GM06990 (cell line): Measurements from ENCODE around the gene RIN3.

Experiments used
- DNase-seq: peaks from one replicate; pipeline ENCODE4 v3.0.0-alpha.2; 2011; ENCODE audit not compliant: insufficient read length; ENCODE audit errors: extremely low read depth
- H3K27me3 ChIP-seq: replicated peaks from 2 replicates; pipeline ENCODE4 v1.6.0; 2011; ENCODE audit warnings: low read length; ENCODE audit not compliant: control insufficient read depth, insufficient read depth
- H3K36me3 ChIP-seq: 2 replicates; pipeline ENCODE4 v1.5.1; 2011; ENCODE audit warnings: low read length; ENCODE audit not compliant: control insufficient read depth, insufficient read depth
- H3K4me3 ChIP-seq: replicated peaks from 2 replicates; pipeline ENCODE4 v1.5.1; 2011; ENCODE audit warnings: low read depth, mild to moderate bottlenecking, control low read depth, low read length
- TF ChIP-seq, protein P1 (sequence below): IDR thresholded peaks from 2 replicates; pipeline ENCODE4 v1.5.1; 2011; ENCODE audit warnings: low read length, control low read depth, mild to moderate bottlenecking, inconsistent platforms; ENCODE audit not compliant: insufficient read depth, poor library complexity, severe bottlenecking

RIN3 gene

DNA sequence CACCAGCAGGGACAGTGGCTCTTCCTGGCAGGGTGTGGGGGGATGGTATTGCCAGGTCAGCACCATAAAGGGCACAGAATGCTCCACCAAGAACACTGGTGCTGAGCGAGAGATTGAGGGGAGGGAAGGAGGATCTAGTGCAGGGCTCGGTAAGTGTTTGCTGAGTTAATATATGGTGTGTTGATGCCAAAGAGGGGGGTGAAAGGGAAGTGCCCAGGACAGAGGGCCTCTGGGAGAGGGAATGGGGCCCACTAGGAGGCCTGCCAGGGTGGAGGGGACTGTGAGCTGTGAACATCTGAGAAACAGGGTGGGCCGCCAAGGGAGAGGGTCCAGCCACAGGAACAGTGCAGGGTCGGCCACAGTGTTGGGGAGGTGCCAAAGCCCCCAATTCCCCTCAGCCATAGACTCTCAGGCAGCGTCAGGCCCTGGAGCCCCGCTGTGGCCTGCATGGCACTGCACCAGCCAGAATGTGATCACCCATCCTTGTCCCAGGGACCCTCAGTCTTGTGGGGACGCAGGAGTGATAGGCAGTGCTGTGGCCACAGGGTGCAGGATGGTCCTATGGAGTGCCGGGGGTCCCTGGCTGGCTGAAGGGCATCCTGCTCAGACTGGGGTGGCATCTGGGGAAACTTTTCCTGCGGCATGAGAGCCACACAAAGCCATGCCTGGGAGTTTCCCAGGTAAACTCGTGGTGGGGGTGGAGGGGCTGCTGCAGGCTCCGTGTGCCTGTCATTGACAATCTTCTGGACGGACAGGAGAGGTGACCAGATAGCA lies 11.9 kb downstream of the RIN3 start:
- Histone ChIP-seq H3K36me3 (no peaks in the 10 kb centered on the region), H3K4me3 (no peak overlapping the region), H3K27me3 (no peaks in the 10 kb centered on the region)
- TF ChIP-seq, protein P1, sequence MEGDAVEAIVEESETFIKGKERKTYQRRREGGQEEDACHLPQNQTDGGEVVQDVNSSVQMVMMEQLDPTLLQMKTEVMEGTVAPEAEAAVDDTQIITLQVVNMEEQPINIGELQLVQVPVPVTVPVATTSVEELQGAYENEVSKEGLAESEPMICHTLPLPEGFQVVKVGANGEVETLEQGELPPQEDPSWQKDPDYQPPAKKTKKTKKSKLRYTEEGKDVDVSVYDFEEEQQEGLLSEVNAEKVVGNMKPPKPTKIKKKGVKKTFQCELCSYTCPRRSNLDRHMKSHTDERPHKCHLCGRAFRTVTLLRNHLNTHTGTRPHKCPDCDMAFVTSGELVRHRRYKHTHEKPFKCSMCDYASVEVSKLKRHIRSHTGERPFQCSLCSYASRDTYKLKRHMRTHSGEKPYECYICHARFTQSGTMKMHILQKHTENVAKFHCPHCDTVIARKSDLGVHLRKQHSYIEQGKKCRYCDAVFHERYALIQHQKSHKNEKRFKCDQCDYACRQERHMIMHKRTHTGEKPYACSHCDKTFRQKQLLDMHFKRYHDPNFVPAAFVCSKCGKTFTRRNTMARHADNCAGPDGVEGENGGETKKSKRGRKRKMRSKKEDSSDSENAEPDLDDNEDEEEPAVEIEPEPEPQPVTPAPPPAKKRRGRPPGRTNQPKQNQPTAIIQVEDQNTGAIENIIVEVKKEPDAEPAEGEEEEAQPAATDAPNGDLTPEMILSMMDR, result no peak
- DNase-seq, result no peak

DNA sequence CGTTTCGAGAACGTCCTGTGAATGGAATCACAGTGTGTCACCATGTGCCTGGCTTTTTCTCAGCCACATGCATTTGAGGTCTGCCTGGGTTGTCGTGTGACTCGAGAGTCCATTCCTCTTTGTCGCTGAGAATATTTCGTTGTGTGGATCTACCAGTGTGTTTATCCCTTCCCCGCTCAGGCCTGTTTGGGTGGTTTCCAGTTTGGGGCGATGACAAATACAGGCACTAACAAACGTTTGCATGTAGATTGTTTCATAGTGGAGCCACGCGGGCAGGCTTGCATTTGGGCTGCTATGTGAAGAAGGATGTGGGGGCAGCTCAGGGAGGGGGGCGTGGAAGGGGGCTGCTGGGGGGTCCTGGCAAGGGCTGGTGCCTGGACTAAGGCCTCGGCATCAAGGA lies 14.1 kb downstream of the RIN3 start:
- TF ChIP-seq, protein P1, result no peak
- no peaks in the 10 kb centered on the region for H3K27me3 ChIP-seq
- no peak overlapping the region for H3K4me3 ChIP-seq
- DNase-seq, result no peak
- H3K36me3 ChIP-seq, result no peaks in the 10 kb centered on the region

DNA sequence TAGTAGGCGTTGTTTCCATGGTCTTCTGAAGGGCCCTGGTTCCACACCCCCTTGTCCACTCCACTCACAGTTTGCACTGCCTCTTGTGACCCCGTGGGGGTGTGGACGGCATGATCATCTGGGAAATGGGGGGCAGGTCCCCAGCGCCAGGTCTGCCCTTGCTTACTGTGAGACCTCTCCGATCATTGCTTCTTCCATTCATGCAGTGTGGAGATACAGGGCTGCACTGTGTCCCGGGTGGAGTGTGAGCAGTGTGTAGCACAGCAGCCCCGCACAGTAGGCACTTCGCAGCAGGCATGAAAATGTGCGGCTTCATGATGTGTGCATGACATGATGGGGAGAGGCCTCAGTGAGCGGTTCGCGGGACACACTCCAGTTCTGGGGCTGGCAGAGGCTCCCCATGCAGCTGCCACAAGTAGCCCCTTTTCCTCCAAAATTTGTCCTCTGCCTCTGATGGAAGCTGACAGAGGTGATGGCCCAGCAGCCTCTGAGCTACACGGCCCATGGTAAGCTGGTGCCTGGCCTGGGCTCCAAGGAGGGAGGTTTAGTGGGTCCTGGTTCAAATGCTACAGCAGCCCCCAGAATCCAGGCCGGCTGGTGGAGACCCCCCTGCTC lies 15.0 kb downstream of the RIN3 start:
- no peak for DNase-seq
- H3K27me3 ChIP-seq, result no peaks in the 10 kb centered on the region
- no peaks in the 10 kb centered on the region for H3K36me3 ChIP-seq
- no peak overlapping the region for H3K4me3 ChIP-seq
- TF ChIP-seq, protein P1, result no peak

DNA sequence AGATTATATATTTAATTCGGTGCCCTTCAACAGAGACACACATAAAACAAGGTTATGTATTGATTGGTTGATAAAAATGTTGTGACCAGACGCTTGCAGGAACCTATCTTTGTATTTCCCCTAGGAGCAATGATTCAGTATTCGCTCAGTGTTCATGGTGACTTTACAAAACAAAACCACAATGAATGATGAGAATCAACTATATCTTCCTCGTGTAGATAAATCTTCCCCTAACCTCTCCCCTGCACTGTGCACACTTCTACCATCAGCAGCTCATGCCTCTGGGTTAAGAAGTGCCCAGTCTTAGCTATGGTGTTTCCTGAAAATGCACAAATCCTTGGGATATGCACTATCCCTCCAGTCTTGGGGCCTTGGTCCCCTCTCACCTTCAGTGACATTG lies 16.3 kb downstream of the RIN3 start:
- TF ChIP-seq, protein P1, result no peak
- no peaks in the 10 kb centered on the region for H3K27me3 ChIP-seq
- H3K36me3 ChIP-seq, result no peaks in the 10 kb centered on the region
- DNase-seq, result no peak
- H3K4me3 ChIP-seq, result no peak overlapping the region

DNA sequence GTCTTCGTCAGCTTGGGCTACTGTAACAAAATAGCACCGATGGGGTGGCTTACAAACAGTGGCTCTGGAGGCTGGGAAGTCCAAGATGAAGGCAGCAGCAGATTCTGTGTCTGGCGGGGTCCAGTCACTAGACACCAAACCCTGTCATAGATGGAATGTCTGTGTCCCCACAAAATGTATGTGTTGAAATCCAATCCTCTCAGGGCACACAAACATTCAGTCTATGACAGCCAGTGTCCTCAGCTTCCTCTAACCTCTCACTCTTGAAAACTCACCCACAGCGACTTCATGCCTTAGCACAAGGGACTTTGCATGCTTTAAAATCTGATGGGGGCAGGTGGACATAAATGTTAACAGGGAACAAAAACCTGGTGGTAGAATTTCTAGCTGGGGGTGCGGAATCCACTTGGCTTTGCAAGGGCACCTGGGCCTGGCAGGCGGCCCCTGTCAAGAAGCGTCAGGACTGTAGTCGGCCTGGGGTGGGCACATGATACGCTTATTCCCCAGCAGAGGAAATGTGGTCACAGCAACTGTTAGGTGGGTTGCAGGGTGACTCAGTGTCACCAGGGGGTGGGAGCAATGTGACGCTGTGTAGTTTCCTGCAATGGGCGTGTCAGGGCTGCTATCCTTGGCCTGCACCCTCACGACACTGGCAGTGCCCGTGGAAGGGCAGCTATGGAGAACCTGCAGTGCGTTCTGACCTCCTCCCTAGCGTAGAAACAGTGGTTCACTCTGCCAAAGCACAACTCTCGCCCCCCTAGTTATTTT lies 17.7 kb downstream of the RIN3 start:
- Histone ChIP-seq H3K36me3 (no peaks in the 10 kb centered on the region), H3K4me3 (no peak overlapping the region), H3K27me3 (no peaks in the 10 kb centered on the region)
- no peak for DNase-seq
- TF ChIP-seq, protein P1, result no peak
